OCI-LY7 (cell line): ENCODE measurements around the gene KIF7. TPM values are rescaled to one million over a fixed set of nuclear protein-coding genes. Genes with fewer than 3 reads are reported as not detected.

Source experiments
- BruUV-seq: library from RNA; stranded (reverse); fragments of 400-500 nt; replicated peaks from 2 replicates; lab custom pipeline; 2021; lab: Mats Ljungman, UMichigan
- CTCF ChIA-PET: fragments of 300-600 bp; sonication (Branson Sonifier 250); formaldehyde crosslinking; loops from one replicate; lab custom pipeline; 2022; ENCODE audit warnings: antibody characterized with exemption; ENCODE audit not compliant: unreplicated experiment; lab: Charles Lee
- POLR2A ChIA-PET: fragments of 300-600 bp; sonication (Branson Sonifier 250); formaldehyde crosslinking; loops from one replicate; lab custom pipeline; 2022; ENCODE audit warnings: antibody characterized with exemption; lab: Charles Lee
- DNase-seq: peaks from one replicate; pipeline ENCODE4 v3.0.0-alpha.2; 2015; ENCODE audit warnings: low spot score
- H2AFZ ChIP-seq: fragments of 200-600 bp; sonication (generic), shearing (Covaris generic); 2 replicates; pipeline ENCODE4 v1.6.1; 2014; ENCODE audit warnings: mild to moderate bottlenecking, antibody characterized with exemption, low read length, moderate library complexity
- H3K27ac ChIP-seq: fragments of 200-600 bp; sonication (generic); 2 replicates; pipeline ENCODE4 v1.5.1; 2014; ENCODE audit warnings: mixed run types, low read depth, mild to moderate bottlenecking, moderate library complexity, low read length, inconsistent platforms; ENCODE audit not compliant: poor library complexity, severe bottlenecking
- H3K36me3 ChIP-seq: fragments of 200-600 bp; sonication (generic); 2 replicates; pipeline ENCODE4 v1.6.1; 2014; ENCODE audit warnings: mild to moderate bottlenecking, antibody characterized with exemption, low read length, moderate library complexity, mixed read lengths; ENCODE audit not compliant: insufficient read depth
- H3K4me1 ChIP-seq: fragments of 200-600 bp; sonication (generic); 2 replicates; pipeline ENCODE4 v1.5.1; 2014; ENCODE audit warnings: mild to moderate bottlenecking, low read length; ENCODE audit not compliant: insufficient read depth, poor library complexity, severe bottlenecking
- H3K4me2 ChIP-seq: fragments of 200-600 bp; sonication (generic); 2 replicates; pipeline ENCODE4 v1.6.1; 2014; ENCODE audit warnings: mild to moderate bottlenecking, low read length
- H3K4me3 ChIP-seq: fragments of 200-600 bp; sonication (generic); 2 replicates; pipeline ENCODE4 v1.5.1; 2014; ENCODE audit warnings: mild to moderate bottlenecking, low read depth, low read length; ENCODE audit not compliant: poor library complexity, severe bottlenecking
- H3K79me2 ChIP-seq: fragments of 200-600 bp; sonication (generic); 2 replicates; pipeline ENCODE4 v1.6.1; 2016; ENCODE audit warnings: low read depth, mild to moderate bottlenecking, low read length, moderate library complexity, mixed read lengths; ENCODE audit not compliant: insufficient read depth
- H3K9me2 ChIP-seq: fragments of 200-600 bp; sonication (generic); 2 replicates; pipeline ENCODE4 v1.6.1; 2016; ENCODE audit warnings: mild to moderate bottlenecking, low read length, mixed read lengths; ENCODE audit not compliant: insufficient read depth
- H3K9me3 ChIP-seq: fragments of 200-600 bp; sonication (generic); 2 replicates; pipeline ENCODE4 v1.6.1; 2014; ENCODE audit warnings: mild to moderate bottlenecking, mixed run types, low read length, mixed read lengths
- H4K20me1 ChIP-seq: fragments of 200-600 bp; sonication (generic); 2 replicates; pipeline ENCODE4 v1.6.1; 2014; ENCODE audit warnings: mild to moderate bottlenecking, antibody characterized with exemption, low read length, moderate library complexity, mixed read lengths; ENCODE audit not compliant: insufficient read depth
- CTCF ChIP-seq: fragments of 200-600 bp; sonication (generic); conservative IDR thresholded peaks from 2 replicates; pipeline ENCODE4 v1.5.1; 2014; ENCODE audit warnings: mild to moderate bottlenecking, antibody characterized with exemption, low read length, moderate library complexity, mixed read lengths
- EZH2phosphoT487 ChIP-seq: fragments of 200-600 bp; sonication (generic); IDR thresholded peaks from 2 replicates; pipeline ENCODE4 v1.6.1; 2018; ENCODE audit warnings: low read depth, borderline replicate concordance, mild to moderate bottlenecking, mixed run types, antibody characterized with exemption, low read length, moderate library complexity, mixed read lengths
- intact Hi-C: fragments of 100-400 bp; cut with micrococcal nuclease; formaldehyde crosslinking; loops from one replicate; pipeline ENCODE4 v1.10.0; 2022; ENCODE audit not compliant: unreplicated experiment
- total RNA-seq, 2 experiments: library from RNA; depleted of rRNA in 1 of 2; stranded (reverse); fragments of >200 nt in 1 of 2; shearing (Covaris generic) in 1 of 2; gene quantifications; 2 replicates each; pipeline ENCODE4 v1.2.3, GENCODE V29; 2014 to 2022

The KIF7 gene
- total RNA-seq, 2 experiments from 2014 or later = 0.10 TPM; not detected in 1

- no peaks in the 10 kb centered on the region for H3K9me3 ChIP-seq
- H3K27ac ChIP-seq = no peak overlapping the region
- no peak overlapping the region for H3K4me2 ChIP-seq
- no peak for DNase-seq
- intact Hi-C loops = no loop called here
- no peaks in the 10 kb centered on the region for H4K20me1 ChIP-seq
- H3K9me2 ChIP-seq = no peaks in the 10 kb centered on the region
- TF ChIP-seq CTCF = no peak
- TF ChIP-seq EZH2phosphoT487 = no peak
- H3K79me2 ChIP-seq = no peaks in the 10 kb centered on the region
- H3K4me1 ChIP-seq = no peaks in the 10 kb centered on the region
- H3K4me3 ChIP-seq = no peak overlapping the region
- POLR2A ChIA-PET = no interaction called here
- H2AFZ ChIP-seq = no peak overlapping the region
- BruUV-seq = no TSS peak
- no peaks in the 10 kb centered on the region for H3K36me3 ChIP-seq
- CTCF ChIA-PET = no interaction called here
These were observed 5.6 kb downstream of the KIF7 start for GRCh38 chr15:89649716-89650115.

GRCh38 chr15:89649013-89649625 is 6.1 kb downstream of the KIF7 start:
- CTCF ChIA-PET = no interaction called here

More at GRCh38 chr15:89649013-89649625, 6.1 kb downstream of the KIF7 start:
- H3K9me2 ChIP-seq = no peaks in the 10 kb centered on the region
- H3K79me2 ChIP-seq = no peaks in the 10 kb centered on the region
- H3K4me2 ChIP-seq = no peak overlapping the region
- BruUV-seq = no TSS peak
- no peak for TF ChIP-seq CTCF
- TF ChIP-seq EZH2phosphoT487 = no peak
- intact Hi-C loops = no loop called here
- no peaks in the 10 kb centered on the region for H3K36me3 ChIP-seq
- H3K4me3 ChIP-seq = no peak overlapping the region
- POLR2A ChIA-PET = no interaction called here
- no peak for DNase-seq
- no peaks in the 10 kb centered on the region for H3K9me3 ChIP-seq
- H3K27ac ChIP-seq = no peak overlapping the region
- no peaks in the 10 kb centered on the region for H4K20me1 ChIP-seq
- no peaks in the 10 kb centered on the region for H3K4me1 ChIP-seq
- no peak overlapping the region for H2AFZ ChIP-seq
